Lower leg skin (tissue), 3 donors: ENCODE results near the gene CFAP221.

Experiments
- CTCF ChIP-seq, 3 donors: fragments of 450-650 bp; IDR thresholded peaks; one replicate each; pipeline ENCODE4 v1.5.1; 2016; ENCODE audit warnings: antibody characterized with exemption in 3 of 3, mild to moderate bottlenecking in 3 of 3, moderate library complexity in 2 of 3
- POLR2A ChIP-seq, 2 donors: fragments of 450-650 bp; IDR thresholded peaks; one replicate each; pipeline ENCODE4 v1.6.1; 2016 to 2017; ENCODE audit warnings: antibody characterized with exemption in 2 of 2, mild to moderate bottlenecking in 1 of 2, moderate library complexity in 1 of 2

GRCh38 chr2:119552902-119553301, 8.7 kb downstream of the CFAP221 start:
- no peak for TF ChIP-seq POLR2A (IDR thresholded peaks at IDR 0.05)
- no peak for TF ChIP-seq CTCF (IDR thresholded peaks at IDR 0.05)
